HG03439 (cell line): ENCODE results near the gene KLHL3.
A peak's percentile ranks its signal among the peaks of the same experiment; 100 is the strongest.

ENCODE experiments used
- ATAC-seq: cut with Tn5 transposase; IDR thresholded peaks from one replicate; pipeline ENCODE4 v1.9.1; 2021; ENCODE audit warnings: mild to moderate bottlenecking, moderate library complexity; ENCODE audit not compliant: unreplicated experiment

KLHL3 gene

DNA sequence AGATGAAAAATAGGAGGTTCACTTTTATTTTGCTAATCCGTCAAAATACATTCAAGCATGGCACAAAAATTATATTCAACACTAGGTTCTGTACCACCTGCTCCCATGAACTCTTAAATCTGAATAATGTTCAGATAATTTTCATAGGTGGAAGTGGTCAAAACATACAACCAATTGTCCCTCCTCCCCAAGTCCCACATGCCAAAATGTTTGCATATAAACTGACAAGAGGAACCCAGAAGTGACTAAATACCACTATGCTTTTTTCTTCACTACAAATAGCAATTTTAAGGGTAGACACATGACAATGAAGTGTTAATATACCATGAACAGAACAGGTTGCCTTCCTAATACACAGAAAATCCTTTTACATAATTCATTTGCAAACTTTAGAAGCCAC, 14.5 kb upstream of the KLHL3 start:
- no peak for ATAC-seq

DNA sequence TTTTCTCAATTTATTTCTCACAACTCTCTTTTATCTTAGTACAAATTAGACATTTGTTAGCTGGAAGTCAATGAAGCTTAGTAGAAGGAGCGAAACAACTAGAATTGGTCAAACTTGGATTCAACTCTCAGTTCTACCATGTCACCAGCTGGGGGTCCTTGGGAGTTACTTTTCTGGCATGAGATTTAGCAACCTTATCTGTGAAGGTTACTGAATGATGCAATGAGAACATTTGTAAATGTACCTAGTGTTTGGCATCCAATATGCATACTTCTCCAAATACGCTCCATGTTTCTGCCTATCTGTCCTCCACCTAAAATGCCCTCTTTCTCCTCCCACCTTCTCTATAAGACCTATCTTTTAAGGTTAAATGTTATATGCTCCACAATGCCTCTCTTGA, 12.0 kb upstream of the KLHL3 start:
- ATAC-seq, result no peak

DNA sequence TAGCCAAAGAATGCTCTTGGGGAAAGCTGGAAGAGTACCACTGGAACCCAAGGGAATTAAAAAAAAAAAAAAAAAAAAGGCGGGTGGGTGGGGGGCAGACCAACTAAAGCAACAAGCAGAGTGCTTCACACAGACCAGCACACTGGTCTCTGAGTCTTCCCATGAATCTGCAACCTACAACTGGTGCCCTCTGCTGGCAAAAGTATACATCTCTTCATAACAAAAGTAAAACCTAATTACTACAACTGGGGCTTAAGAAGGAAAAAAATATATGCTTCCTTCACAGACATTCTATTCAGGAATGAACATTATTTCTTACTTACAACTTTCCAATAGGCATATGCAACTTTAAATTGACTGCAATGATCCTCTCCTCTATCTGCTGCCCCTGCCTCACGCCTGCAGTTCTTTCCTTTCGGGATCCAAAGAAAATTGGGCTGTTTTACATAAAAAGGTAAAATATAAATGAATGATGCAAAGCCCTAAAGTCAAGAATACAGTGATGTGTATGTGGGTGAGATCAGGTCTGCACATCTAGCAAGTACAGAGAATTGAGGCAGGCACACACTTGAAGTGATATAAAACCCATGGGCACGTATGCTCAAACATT, 7.2 kb upstream of the KLHL3 start:
- ATAC-seq, result peak; percentile 55

DNA sequence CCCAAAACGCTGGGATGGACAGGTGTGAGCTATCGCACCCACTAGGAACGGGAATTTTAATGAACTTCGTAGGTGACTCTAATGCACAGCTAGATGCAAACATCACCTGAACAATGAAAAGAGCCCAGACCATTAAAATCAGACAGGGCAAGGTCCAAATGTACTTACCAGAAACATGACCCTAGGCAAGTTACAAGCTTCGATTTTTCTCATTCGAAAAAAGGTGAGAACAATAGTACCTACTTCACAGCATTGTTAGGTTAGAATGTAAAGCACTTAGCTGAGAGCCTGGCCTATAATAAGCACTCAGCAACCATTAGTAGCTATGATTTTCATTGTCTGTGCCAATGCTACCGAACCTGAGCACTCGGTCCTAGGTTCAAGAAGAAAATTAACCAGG, 5.8 kb upstream of the KLHL3 start:
- no peak for ATAC-seq

DNA sequence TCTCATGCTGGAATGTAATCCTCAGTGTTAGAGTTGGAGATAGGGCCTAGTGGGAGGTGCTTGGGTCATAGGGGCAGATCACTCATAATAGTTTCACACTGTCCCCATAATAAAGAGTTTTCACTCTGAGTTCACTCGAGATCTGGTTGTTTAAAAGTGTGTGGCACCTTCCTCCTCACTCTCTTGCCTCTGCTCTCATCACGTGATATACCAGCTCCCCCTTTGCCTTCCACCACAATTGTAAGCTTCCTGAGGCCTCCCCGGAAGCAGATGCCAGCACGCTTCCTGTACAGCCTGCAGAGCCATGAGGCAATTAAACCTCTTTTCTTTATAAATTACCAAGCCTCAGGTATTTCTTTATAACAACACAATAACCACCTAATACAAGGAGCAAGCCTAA, 3.8 kb upstream of the KLHL3 start:
- ATAC-seq, result no peak

DNA sequence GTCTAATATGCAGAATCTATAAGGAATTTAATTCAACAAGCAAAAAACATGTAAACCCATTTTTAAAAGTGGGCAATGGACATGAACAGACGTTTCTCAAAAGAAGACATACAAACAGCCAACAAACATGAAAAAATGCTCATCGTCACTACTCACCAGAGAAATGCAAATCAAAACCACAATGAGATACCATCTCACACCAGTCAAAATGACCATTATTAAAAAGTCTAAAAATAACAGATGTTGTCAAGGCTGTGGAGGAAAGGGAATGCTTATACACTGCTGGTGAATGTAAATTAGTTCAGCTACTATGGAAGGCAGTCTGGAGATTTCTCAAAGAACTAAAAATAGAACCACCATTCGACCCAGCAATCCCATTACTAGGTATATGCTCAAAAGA, 3.1 kb upstream of the KLHL3 start:
- ATAC-seq, result no peak

DNA sequence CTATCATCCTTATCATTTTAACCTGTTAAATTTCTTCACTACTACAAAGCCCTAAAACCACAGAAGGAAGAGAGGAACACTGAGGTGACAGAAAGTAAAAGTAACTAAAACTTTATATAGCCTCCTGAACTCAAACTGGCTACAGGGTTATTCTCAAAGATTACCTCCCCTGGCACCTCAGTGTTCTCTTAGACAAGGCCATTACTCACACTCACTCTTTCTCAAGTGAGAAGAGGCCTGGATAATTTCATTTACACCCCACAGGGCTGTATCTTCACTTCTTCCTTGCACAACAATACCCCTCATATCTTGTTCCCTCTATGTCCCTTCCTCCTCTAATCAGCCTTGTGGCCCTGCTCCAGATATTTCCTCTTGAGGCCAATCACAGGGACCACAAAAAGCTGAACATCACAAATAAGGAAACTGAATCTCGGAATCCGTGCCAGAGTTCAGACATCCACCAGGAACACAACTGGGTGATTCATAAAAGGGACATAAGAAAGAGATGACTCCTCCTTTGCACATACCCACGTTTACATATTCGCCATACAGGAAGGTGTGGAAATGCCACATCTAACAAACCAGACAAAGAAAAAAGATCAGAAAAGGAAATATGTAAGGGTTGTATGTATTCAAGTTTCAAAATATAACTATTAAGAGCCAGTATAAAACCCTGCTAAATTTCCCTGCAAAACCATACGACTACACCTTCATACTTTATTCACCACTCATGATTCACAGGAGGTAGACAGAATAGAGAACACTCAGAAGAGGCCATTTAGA, 1.7 kb upstream of the KLHL3 start:
- no peak for ATAC-seq

DNA sequence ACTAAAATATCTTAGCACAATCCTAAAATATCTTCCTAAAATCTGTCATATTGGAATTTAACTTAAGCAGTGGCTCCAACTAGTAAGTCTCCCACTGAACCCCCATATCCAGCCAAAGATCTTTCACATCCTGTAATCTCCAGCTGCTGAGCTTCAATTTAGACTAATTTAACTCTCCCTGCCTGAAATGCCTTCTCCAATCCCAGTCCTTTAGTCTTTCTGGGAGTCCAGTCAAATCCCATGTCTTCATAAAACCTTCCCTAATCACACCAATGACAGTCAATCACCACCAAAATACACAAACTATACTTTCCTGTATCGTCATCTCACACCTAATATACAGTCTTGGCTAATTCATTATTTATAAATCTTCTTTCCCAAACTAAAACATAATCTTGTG, 607 bp upstream of the KLHL3 start:
- ATAC-seq, result no peak

DNA sequence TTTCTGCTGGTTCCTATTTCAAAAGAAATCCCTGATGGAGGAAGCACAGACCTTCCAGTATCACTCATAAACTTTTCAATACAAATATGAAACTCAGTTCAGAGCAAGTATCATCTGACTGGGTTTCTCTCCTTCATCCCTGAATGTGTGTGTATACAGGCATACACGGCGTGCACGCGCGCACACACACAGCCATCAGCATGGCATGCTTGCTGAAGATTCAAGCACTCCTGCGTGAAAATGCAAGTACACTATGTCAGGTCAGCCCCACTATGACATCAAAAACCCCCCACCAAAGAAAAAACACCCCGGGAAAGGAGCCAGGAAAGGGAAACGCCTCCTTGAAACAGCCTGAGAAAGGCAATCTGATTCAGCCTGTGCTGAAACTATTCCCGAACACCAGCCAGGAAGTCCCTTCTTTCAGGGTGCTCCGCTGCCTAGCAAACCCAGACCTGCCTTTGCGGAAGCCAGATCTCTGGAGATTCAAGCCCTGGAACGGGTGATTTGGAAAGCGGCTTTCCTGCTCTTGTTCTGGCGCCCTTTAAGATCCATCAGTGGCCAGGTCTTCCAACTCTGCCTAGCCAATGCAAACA, 831 bp downstream of the KLHL3 start:
- ATAC-seq, result no peak

DNA sequence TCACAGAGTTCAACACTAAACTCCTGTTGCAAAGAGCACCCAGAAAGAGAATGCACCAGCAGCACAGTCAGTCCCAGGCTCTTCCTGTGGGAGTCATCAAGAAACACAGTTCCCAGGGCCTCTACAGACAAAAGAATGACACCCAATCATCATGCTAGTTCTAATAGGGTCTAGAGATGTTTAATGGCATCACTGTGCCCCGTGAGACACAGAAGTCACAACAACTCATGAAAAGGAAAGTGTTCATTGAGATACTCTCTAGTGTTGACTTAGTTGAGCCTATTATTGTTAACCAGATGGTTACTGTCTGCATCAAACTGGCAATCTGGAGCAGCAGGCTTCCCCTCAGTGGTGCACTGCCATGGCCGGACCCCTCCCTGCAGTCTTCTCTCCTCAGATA, 1.6 kb downstream of the KLHL3 start:
- ATAC-seq, result no peak

DNA sequence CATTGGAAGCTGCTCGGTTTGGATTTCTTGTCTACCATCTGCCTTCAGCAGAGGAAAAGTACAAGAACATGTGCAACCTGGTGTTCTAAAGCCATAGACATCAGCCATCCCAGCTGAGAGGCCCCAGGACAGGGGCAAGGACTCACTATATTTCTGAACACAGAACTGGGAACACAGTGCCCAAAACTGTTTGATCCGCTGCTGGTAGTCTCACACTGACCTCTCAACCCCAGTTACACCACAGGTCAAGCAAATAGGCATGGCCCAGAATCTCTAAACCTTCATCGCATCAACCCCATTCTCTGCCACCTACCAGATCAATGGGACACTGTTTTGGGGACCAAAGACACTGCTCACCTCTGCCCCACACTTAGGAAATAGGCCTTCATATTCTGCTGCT, 2.0 kb downstream of the KLHL3 start:
- no peak for ATAC-seq

DNA sequence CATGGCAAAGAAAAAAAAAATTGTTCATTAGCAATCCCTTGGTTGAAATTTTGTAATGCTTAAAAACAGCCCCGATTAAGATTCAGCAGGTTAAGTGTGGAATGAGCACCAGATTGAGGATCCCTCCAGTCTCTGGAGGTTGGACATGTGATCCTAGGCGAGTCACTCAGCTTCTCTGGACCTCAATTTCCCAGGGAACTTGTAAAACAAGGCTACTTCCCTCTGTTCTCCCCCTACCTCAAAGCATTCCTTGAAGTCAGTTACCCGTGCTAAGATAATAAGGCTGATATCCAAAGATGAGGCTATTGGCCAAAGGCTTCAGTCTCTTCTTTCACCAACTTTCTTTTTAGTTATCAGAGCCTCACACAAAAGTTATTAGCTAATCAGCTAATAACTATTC, 2.9 kb downstream of the KLHL3 start:
- ATAC-seq, result no peak

DNA sequence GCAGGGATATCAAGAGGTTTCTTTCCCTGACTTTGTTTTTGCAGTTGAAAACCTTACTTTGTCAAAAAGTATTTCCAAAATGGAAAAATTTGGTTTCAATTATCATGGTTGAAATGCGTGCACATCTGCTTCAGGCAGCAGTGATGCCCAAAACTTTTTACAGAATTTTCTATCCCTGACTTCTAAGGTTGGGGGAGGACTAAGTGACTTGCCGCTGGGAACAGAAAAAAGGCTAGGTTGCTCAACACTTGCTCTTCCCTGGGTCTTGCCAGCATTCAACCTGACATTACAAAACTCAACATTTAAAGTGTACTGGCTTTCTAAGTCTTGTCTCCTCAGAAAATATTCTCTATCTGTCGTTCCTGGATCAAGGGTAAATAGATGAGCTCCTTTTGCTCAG, 4.7 kb downstream of the KLHL3 start:
- no peak for ATAC-seq

DNA sequence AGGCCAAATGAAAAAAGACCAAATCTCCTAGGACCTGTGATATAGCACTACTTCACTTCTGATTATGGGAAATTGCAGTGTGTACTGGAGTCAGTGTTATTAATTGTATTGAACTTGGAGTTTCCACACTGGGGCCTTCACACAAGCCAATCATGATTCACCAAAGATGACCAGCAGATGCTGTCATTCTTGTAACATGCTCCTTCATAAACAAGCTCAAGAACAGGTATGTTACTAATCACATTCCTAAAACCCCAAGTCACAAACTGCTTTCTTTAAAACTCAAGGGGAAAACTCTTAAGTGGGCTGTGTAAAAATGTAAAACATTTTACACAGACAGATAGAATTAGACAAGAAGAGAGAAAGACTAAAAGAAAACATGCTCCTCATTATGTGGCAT, 5.6 kb downstream of the KLHL3 start:
- ATAC-seq, result no peak

DNA sequence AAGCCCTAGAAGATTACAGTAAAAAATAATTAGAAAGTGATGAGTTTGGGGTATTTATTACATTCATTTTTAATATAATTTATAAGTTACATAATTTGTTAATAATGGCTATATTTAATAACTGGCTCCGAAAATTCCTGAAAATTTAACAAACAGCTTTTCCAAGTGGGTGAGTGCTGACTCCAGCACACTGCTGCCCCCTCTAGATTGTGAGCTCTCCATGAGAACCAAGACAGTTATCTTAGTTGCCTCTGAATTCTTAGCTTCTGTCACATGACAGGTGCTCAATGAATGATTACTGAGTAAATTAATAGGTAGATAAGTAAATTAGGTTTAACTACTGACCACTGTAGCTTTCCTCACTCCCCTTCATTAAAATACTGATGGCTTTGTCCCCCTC, 7.8 kb downstream of the KLHL3 start:
- ATAC-seq, result no peak

DNA sequence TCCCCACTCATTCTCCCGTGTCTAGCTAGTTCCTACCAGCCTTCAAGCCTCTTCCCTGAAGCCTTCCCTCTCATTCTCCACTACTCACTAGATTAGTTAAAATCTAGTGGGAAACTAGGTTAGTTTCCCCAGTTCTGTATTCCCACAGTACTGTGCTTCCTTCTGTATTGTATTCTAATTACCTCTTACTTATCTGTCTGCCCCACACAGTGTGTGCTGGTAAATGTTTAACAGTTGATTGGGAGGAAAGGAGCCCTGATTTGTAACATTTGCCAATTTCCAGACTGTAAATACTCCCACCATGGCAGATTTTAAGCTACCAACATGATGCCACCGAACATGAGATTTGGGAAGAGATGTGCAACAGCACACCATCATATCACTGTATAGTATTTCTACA, 8.3 kb downstream of the KLHL3 start:
- ATAC-seq, result no peak

DNA sequence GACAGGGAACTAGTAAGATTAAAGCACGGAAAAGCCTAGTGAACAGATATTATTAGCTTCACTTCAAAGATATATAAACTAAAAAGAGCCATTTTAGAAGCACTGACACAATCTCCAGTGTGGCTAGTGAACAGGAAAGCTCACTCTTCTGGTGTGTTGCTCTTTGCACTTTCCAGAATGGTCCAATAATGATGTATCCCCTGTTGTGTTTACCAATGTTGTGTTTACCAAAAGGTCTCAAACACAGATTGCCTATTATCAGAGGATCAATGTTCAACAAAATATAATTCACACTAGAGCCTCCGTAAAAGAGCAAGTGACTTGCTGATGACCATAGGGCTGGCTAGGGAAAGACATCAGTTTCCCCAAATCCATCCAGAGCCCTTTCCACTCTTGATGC, 11.6 kb downstream of the KLHL3 start:
- ATAC-seq, result no peak

DNA sequence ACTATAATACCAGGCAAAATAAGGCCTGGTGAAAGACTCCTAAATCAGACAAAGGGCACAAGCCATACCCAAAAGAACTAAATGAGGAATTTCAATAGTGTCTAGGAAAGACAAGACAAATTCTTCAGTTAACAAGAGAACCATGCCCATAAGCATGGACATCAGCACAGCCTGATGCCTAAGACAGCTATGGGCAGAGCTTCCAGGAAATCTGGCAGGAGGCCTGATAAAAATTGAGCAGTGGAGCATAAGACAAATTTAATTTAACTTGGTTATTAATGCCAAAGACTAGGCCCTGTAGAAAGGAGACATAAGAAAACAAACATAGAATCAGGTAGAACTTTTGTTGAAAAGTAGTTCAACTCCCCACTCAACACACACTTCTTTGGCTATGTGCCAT, 17.3 kb downstream of the KLHL3 start:
- ATAC-seq, result no peak

DNA sequence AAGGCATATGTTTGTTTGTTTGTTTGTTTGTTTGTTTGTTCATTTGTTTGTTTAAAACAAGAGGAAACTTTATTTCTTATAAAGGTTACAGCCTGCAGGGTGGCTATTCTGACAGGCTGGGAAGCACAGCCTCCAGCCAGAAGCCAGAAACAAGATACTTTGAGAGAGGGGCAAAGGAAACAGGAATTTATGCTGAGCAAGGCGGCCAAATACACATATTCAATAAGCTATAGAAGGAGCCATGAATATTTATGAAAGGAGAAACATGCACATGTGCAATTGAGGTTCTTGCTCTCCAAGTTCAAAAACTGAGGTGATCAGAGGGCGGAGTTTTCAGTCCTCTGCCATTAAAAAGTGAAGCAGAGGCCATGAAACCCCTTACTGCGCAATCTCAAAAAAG, 19.6 kb downstream of the KLHL3 start:
- ATAC-seq, result no peak

DNA sequence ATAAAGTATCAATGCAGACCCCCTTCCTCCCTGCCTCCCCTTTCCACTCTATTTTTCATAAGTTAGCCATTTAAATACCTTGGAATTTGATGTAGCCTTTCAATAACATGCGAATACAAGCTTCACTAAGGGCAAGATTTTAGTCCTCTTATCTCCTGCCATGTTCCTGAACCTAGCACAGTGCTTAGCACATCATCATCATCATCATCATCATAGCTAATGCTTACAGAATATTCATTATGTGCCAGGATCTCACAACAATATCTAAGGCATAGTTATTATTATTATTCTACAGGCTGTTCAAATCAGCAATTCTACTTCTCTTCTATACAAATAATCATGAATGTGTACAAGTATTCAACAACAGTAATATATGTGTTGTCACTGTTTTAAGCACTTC, 20.4 kb downstream of the KLHL3 start:
- no peak for ATAC-seq

DNA sequence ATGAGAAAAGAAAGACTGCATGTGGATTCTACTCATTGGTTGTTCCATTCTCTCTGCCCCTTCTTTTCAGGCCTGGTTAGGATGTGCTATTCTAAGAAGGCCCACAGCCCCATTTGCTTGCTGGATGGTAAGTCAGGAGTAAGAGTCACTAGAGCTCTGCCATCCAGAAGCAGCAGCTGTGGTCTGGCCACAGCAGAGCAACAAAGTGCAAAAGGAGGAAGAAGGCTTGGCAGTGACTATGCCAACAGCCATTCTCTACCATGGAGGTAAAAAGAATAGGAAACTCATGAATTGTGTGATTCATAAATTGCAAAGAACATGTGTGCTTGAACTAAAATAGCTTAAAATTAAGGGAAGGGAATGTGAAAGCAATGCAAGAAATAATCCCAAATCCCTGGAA, 20.9 kb downstream of the KLHL3 start:
- no peak for ATAC-seq

DNA sequence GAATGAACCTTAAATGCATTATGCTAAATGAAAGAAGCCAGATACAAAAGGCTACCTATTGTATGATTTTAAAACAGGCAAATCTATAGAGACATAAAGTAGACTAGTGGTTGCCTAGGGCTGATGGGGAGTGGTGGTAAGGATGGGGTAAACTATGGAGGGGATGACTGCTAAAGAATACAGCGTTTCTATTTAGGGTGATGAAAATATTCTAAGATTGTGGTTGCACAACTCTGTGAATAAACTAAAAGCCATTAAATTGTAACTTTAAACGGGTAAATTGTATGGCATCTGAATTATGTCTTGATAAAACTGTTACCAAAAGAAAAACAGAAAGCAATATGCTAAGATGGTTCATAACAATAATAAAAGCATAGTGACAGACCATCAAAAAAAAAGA, 21.4 kb downstream of the KLHL3 start:
- no peak for ATAC-seq
